Tibial nerve (tissue), 4 donors: ENCODE results near the gene RAB20.

Source experiments
- CTCF ChIP-seq, 5 experiments: fragments of 200-600 bp in 3 of 5; fragments of 450-650 bp in 2 of 5; sonication (generic) in 3 of 5; IDR thresholded peaks; one replicate each; pipeline ENCODE4 v1.5.1; 2016 to 2019; ENCODE audit warnings: antibody characterized with exemption in 5 of 5, mild to moderate bottlenecking in 3 of 5, moderate library complexity in 2 of 5
- EP300 ChIP-seq, 2 donors: sonication (generic); formaldehyde crosslinking; IDR thresholded peaks; one replicate each; pipeline ENCODE4 v1.6.1; 2017; ENCODE audit warnings: antibody characterized with exemption in 2 of 2, mild to moderate bottlenecking in 1 of 2
- POLR2A ChIP-seq, 2 donors: fragments of 450-650 bp; IDR thresholded peaks; one replicate each; pipeline ENCODE4 v1.6.1; 2017; ENCODE audit warnings: antibody characterized with exemption in 2 of 2, mild to moderate bottlenecking in 2 of 2, moderate library complexity in 2 of 2

- TF ChIP-seq CTCF (IDR thresholded peaks at IDR 0.05): no peak
- TF ChIP-seq EP300 (IDR thresholded peaks at IDR 0.05): no peak
- TF ChIP-seq POLR2A (IDR thresholded peaks at IDR 0.05): no peak
Measured at GRCh38 chr13:110493613-110494012, 67.9 kb downstream of the RAB20 start.
